Measurements from ENCODE around the gene RPL36. TPM values are rescaled to one million over a fixed set of nuclear protein-coding genes. Genes with fewer than 3 reads are reported as not detected.

Gene RPL36
- total RNA-seq, 2 experiments from 2014 or later: 1,487 to 1,524 TPM

- H3K36me3 Mint-ChIP-seq: peaks cover 5% of the 10 kb centered on the region
- intact Hi-C loops (cut with micrococcal nuclease): no loop called here
- ChIA-PET POLR2A (no interaction called here), CTCF (interaction anchor here (0.6 to 2.7 kb wide), 3 partner anchors 11 to 286 kb away, joined by 3 to 8 read pairs (median 6); partner anchors contain the start of gene RPL36)
- H3K9me3 Mint-ChIP-seq: no peaks in the 10 kb centered on the region
- no peaks in the 10 kb centered on the region for H3K27me3 Mint-ChIP-seq
- no peak for DNase-seq
- no peak overlapping the region for H3K4me3 Mint-ChIP-seq
- no peak overlapping the region for H3K27ac Mint-ChIP-seq
- peaks cover 7% of the 10 kb centered on the region for H3K4me1 Mint-ChIP-seq (ENCODE audit: low read depth)
These were observed 13.9 kb upstream of the RPL36 start for GRCh38 chr19:5676105-5676771.

- Mint-ChIP-seq H3K4me1 (ENCODE audit: low read depth) (peaks cover 12% of the 10 kb centered on the region), H3K27ac (no peak overlapping the region), H3K9me3 (no peaks in the 10 kb centered on the region), H3K27me3 (no peaks in the 10 kb centered on the region), H3K4me3 (no peak overlapping the region), H3K36me3 (peaks cover 5% of the 10 kb centered on the region)
- intact Hi-C loops (cut with micrococcal nuclease): no loop called here
- ChIA-PET POLR2A (no interaction called here), CTCF (interaction anchor here (0.6 to 2.7 kb wide), 3 partner anchors 11 to 287 kb away, joined by 3 to 8 read pairs (median 6); partner anchors contain the start of gene RPL36)
- DNase-seq: no peak
These were observed 13.4 kb upstream of the RPL36 start for GRCh38 chr19:5676772-5677105.

DNA sequence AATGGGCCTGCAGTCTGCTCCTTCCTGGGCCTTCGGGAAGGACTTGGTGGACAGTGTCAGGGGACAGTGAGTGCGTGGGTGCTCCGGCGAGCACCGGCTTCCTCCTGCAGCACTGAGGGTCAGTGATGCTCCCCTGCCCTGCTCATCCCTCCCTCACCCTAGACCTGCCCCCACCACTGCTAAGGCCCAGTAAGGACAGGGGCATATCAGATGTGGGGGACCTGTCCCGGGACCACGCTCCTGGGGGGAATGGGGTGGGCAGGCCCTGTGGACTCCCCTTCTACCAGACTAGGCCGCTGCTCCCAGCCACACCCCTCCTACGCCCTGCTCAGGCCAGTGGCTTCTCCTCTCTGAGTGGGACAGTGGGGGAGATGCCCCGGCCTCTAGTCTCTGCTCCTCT, 13.0 kb upstream of the RPL36 start:
- CTCF ChIA-PET: interaction anchor here (0.9 to 2.7 kb wide), 2 partner anchors 10 to 13 kb away, joined by 3 to 8 read pairs; partner anchors contain the start of gene RPL36
- Mint-ChIP-seq H3K4me3 (no peak overlapping the region), H3K36me3 (peaks cover 5% of the 10 kb centered on the region), H3K9me3 (no peaks in the 10 kb centered on the region), H3K27ac (no peak overlapping the region), H3K4me1 (ENCODE audit: low read depth) (peaks cover 16% of the 10 kb centered on the region), H3K27me3 (no peaks in the 10 kb centered on the region)
- intact Hi-C loops (cut with micrococcal nuclease): no loop called here
- POLR2A ChIA-PET: no interaction called here
- no peak for DNase-seq

DNA sequence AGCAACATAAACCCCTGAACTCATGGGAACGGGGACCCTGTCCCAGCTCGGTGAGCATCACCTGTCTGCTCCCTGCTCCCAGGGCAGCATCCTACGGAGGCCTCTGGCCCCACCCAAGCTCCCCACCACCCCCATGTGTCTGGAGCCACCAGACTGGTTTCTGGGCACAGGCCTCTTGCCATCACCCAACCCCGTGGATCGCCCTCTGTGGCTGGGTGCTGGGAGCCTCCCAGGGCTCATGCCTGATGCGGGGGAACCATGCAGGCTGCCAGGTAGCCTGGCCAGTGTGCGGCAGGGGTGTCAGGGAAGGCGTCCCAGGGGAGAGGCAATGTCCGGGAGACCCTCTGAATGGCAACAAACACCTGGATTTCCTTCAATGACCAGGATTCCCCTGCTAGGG, 12.5 kb upstream of the RPL36 start:
- DNase-seq: no peak
- CTCF ChIA-PET: interaction anchor here (0.9 to 2.7 kb wide), 2 partner anchors 9 to 12 kb away, joined by 3 to 8 read pairs; partner anchors contain the start of gene RPL36
- intact Hi-C loops (cut with micrococcal nuclease): no loop called here
- Mint-ChIP-seq H3K27me3 (no peaks in the 10 kb centered on the region), H3K36me3 (peaks cover 5% of the 10 kb centered on the region), H3K4me1 (ENCODE audit: low read depth) (peaks cover 17% of the 10 kb centered on the region), H3K27ac (no peak overlapping the region), H3K4me3 (no peak overlapping the region), H3K9me3 (no peaks in the 10 kb centered on the region)
- POLR2A ChIA-PET: no interaction called here

- Mint-ChIP-seq H3K4me3 (no peak overlapping the region), H3K27ac (no peak overlapping the region), H3K27me3 (no peaks in the 10 kb centered on the region), H3K36me3 (peaks cover under 1% of the 10 kb centered on the region), H3K4me1 (ENCODE audit: low read depth) (peaks cover 17% of the 10 kb centered on the region), H3K9me3 (no peaks in the 10 kb centered on the region)
- ChIA-PET POLR2A (no interaction called here), CTCF (interaction anchor here (0.9 kb wide), 1 partner anchor 9 kb away, joined by 3 read pairs; no protein-coding TSS in a partner anchor)
- no peak for DNase-seq
- intact Hi-C loops (cut with micrococcal nuclease): no loop called here
These were observed 11.9 kb upstream of the RPL36 start for GRCh38 chr19:5678071-5678718.

DNA sequence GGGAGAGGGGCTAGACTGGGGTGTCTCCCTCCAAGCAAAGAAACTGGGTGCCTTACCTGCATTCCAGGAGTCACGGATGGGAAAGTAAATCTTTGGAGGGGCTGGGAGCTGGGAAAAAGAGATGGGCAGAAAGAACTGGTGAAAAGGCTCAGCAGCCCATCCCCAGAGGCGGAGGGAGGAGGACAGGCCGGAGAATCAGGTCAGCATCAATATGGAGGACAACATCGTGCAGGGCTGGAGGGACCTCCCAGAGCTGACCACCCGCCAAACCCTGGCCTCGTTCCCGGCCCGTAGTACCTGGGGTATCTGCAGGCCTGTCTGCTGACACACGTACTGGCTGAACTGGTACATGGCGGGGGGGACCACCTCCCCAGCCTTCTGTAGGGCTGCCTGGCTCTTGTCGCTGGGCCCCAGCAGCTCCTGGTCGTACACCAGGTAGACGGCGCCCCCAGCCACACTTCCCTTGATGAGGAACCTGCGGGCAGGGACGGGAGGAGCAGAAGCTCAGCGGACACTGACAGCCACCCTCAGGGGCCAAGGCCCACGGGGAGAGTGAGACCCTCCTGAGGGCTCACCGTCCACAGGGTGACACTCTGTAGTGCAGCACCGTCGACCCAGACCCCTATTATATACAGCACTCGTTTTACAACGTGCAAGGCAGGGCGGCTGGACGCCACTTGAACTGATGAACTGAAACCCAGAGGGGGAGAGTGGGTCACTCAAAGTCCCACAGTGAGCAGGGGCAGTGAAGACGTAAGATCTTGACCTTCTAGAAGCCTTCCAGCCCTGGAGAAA, 10.6 kb upstream of the RPL36 start:
- ChIA-PET POLR2A (interaction anchor here (0.5 to 1.3 kb wide), 5 partner anchors 8 to 1333 kb away, joined by 3 to 5 read pairs (median 3); partner anchors contain the start of genes SAFB and SAFB2), CTCF (interaction anchor here (0.7 to 1.4 kb wide), 2 partner anchors 8 to 10 kb away, joined by 5 to 6 read pairs; partner anchors contain the start of gene RPL36)
- H3K4me1 Mint-ChIP-seq (ENCODE audit: low read depth): peaks cover 17% of the 10 kb centered on the region
- H3K36me3 Mint-ChIP-seq: no peaks in the 10 kb centered on the region
- intact Hi-C loops (cut with micrococcal nuclease): loop anchor here (1.0 to 10.0 kb wide), 7 partner anchors 11 to 694 kb away; partner anchors contain the start of genes CATSPERD, LONP1, RPL36 and SAFB
- H3K27me3 Mint-ChIP-seq: no peaks in the 10 kb centered on the region
- H3K27ac Mint-ChIP-seq: peak overlapping the region; percentile 89
- peak overlapping the region; percentile 96 for H3K4me3 Mint-ChIP-seq
- H3K9me3 Mint-ChIP-seq: no peaks in the 10 kb centered on the region
- DNase-seq: no peak

GRCh38 chr19:5680084-5680436, 10.0 kb upstream of the RPL36 start:
- CTCF ChIA-PET: interaction anchor here (1.4 kb wide), 1 partner anchor 10 kb away, joined by 6 read pairs; the partner anchor contains the start of gene RPL36
- no peaks in the 10 kb centered on the region for H3K27me3 Mint-ChIP-seq

DNA sequence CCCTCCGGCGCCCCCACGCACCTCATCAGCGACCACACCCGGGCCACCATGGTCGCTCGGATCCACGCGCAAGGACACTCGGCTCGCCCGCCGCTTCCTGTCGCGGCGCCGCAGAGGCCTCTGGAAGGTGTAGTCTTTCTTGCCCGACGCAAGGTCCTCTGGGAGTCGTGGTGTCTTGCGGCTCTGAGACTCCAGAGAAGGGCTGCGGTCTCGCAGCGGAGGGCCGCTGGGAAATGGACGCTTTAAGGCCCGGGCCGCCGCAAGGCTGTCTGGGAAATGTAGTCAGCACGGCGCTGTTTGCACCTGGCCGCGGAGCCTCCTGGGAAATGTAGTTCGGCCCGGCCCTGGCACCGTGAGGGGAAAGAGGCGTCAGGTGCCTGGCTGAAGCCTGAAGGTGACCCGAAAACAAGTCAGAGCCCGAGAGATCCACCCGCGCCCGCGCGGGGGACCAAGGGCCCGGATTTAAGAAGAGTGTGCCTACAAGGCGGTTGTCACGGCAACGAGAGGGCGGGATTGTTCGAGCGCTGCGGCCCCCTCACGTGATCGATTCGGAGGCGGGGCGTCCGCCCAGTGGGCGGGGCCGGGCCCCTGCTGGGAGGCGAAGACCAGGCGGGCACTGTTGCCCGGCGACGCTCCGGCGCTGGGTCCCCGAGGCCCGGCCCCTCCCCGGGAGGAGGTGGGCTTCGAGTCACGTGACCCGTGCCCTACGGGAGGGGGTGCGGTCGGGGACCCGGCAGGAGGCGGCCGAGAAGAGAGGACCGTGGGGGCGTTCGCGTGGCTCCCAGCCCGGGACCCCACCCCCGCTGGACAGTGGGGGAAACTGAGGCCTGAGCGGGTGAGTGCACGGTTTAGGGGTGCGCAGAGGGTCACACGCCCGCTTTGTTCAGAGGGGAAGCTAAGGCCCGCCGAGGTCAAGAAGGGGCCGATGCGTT, 9.4 kb upstream of the RPL36 start, which contains the start of the genes HSD11B1L and MICOS13:
HSD11B1L (plus strand) TSS at position 591 of the 932 bp plus-strand sequence. CDS start 3,806 bp downstream, outside the sequence.
MICOS13 (minus strand) TSS at position 80 of the 932 bp plus-strand sequence; CDS start at position 50, 30 bp downstream.
- CTCF ChIA-PET: interaction anchor here (0.9 to 1.4 kb wide), 2 partner anchors 9 kb away, joined by 5 to 6 read pairs; partner anchors contain the start of gene RPL36
- H3K9me3 Mint-ChIP-seq: no peaks in the 10 kb centered on the region
- DNase-seq: peak; percentile 99
- H3K4me3 Mint-ChIP-seq: peak within 1 kb of the TSS; percentile 96
- H3K36me3 Mint-ChIP-seq: no peaks in the 10 kb centered on the region
- POLR2A ChIA-PET: interaction anchor here (1.0 to 1.6 kb wide), 2 partner anchors 9 to 11 kb away, joined by 3 to 5 read pairs; no protein-coding TSS in a partner anchor
- H3K27me3 Mint-ChIP-seq: no peaks in the 10 kb centered on the region
- intact Hi-C loops (cut with micrococcal nuclease): loop anchor here (1.0 to 10.0 kb wide), 7 partner anchors 10 to 693 kb away; partner anchors contain the start of genes CATSPERD, LONP1, RPL36 and SAFB
- H3K27ac Mint-ChIP-seq: peak within 1 kb of the TSS; percentile 89
- H3K4me1 Mint-ChIP-seq (ENCODE audit: low read depth): peaks cover 17% of the 10 kb centered on the region

More at GRCh38 chr19:5680084-5680436, 10.0 kb upstream of the RPL36 start:
- Mint-ChIP-seq H3K9me3 (no peaks in the 10 kb centered on the region), H3K4me1 (ENCODE audit: low read depth) (peaks cover 17% of the 10 kb centered on the region), H3K36me3 (no peaks in the 10 kb centered on the region), H3K4me3 (peak overlapping the region; percentile 96), H3K27ac (peak overlapping the region; percentile 89)
- DNase-seq: no peak
- POLR2A ChIA-PET: interaction anchor here (0.5 to 1.3 kb wide), 4 partner anchors 8 to 1334 kb away, joined by 3 to 5 read pairs (median 3); partner anchors contain the start of genes SAFB and SAFB2
- intact Hi-C loops (cut with micrococcal nuclease): loop anchor here (1.0 to 10.0 kb wide), 7 partner anchors 10 to 693 kb away; partner anchors contain the start of genes CATSPERD, LONP1, RPL36 and SAFB

DNA sequence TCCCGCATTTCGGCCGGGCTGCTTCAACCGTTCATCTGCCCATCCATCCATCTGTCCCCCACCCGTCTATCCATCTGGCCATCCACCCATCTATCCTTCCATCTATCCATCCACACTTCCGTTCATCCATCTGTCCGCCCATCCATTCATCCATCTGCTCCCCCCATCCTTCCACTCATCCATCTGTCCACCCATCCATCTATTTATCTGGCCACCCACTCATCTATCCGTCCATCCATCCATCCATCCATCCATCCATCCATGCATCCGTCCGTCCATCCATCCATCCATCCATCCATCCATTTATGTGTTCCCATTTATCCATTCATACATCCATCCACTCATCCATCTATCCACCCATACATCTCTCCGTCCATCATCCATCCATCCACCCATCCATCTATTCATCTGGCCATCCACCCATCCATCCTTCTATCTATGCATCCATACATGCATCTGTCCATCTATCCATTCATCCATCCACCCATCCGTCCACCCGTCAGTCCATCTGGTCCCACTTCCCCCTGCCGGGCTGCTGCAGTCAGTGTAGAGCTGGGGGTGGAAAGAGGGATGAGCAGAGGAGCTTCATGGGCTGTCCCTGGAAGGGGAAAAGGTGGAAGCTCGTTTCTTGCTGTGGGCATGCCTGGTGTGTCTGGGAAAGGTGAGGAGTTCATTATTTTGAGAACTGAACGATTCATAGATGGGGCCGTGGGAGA, 8.5 kb upstream of the RPL36 start:
- Mint-ChIP-seq H3K36me3 (no peaks in the 10 kb centered on the region), H3K9me3 (no peaks in the 10 kb centered on the region), H3K27ac (peak overlapping the region; percentile 9), H3K4me3 (peak overlapping the region; percentile 30), H3K4me1 (ENCODE audit: low read depth) (peaks cover 19% of the 10 kb centered on the region), H3K27me3 (no peaks in the 10 kb centered on the region)
- no peak for DNase-seq
- intact Hi-C loops (cut with micrococcal nuclease): loop anchor here (2.0 to 10.0 kb wide), 2 partner anchors 39 to 273 kb away; partner anchors contain the start of genes CATSPERD and LONP1
- ChIA-PET CTCF (interaction anchor here (0.9 kb wide), 1 partner anchor 8 kb away, joined by 5 read pairs; the partner anchor contains the start of gene RPL36), POLR2A (interaction anchor here (1.6 kb wide), 1 partner anchor 10 kb away, joined by 5 read pairs; no protein-coding TSS in a partner anchor)

DNA sequence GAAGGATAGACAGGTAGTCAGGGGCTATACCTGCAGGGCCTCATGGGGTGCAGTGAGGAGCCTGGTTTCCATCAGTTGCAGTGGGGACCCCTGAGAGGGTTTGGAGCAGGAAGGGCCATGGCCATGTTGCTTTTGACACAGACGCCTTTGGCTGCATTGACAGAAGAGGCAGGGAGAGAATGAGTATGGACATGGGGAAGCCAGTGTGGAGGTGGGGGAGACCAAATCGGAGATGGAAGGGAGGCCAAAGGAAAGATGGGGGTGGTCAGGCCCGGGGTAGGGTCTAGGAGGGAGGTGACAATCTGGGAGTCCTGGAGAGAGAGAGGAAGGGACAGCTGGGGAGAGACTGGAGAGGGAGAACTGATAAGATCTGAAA, 8.0 kb upstream of the RPL36 start:
- no peaks in the 10 kb centered on the region for H3K9me3 Mint-ChIP-seq
- peak overlapping the region; percentile 30 for H3K4me3 Mint-ChIP-seq
- intact Hi-C loops (cut with micrococcal nuclease): loop anchor here (10.0 kb wide), 1 partner anchor 273 kb away; no protein-coding TSS in a partner anchor
- ChIA-PET CTCF (interaction anchor here (0.9 kb wide), 1 partner anchor 8 kb away, joined by 5 read pairs; the partner anchor contains the start of gene RPL36), POLR2A (interaction anchor here (1.6 kb wide), 1 partner anchor 10 kb away, joined by 5 read pairs; no protein-coding TSS in a partner anchor)
- H3K27ac Mint-ChIP-seq: no peak overlapping the region
- H3K4me1 Mint-ChIP-seq (ENCODE audit: low read depth): peaks cover 20% of the 10 kb centered on the region
- no peaks in the 10 kb centered on the region for H3K27me3 Mint-ChIP-seq
- DNase-seq: no peak
- H3K36me3 Mint-ChIP-seq: no peaks in the 10 kb centered on the region

Data from activated CD4-positive, alpha-beta memory T cell treated with anti-CD3 and anti-CD28 coated beads for 36 hours (primary cell).